Keratinocyte (primary cell): ENCODE data around the gene GIMAP8. TPM values are rescaled to one million over a fixed set of nuclear protein-coding genes. Genes with fewer than 3 reads are reported as not detected.

Experiments used
- DNase-seq: peaks from one replicate; pipeline ENCODE4 v3.0.0-alpha.2; 2011; ENCODE audit warnings: low read depth, missing footprints, low spot score
- FAIRE-seq: peaks from 2 replicates; lab custom pipeline; 2011; peaks lifted over from hg19 to GRCh38; lab: Jason Lieb, UNC
- H2AFZ ChIP-seq: 2 replicates; pipeline ENCODE4 v1.6.0; 2012; ENCODE audit warnings: low read length, control low read depth, inconsistent platforms; ENCODE audit not compliant: control insufficient read depth
- H3K27ac ChIP-seq: 2 replicates; pipeline ENCODE4 v1.5.1; 2011; ENCODE audit warnings: low read length; ENCODE audit not compliant: control insufficient read depth, insufficient read depth
- H3K27me3 ChIP-seq: 3 replicates; pipeline ENCODE4 v1.6.0; 2011; ENCODE audit warnings: low read length; ENCODE audit not compliant: control insufficient read depth, insufficient read depth; ENCODE audit errors: extremely low read depth
- H3K36me3 ChIP-seq, 2 experiments: 2 replicates in 1 of 2; 3 replicates in 1 of 2; pipeline ENCODE4 v1.5.1; 2011; ENCODE audit warnings: low read length in 2 of 2, mild to moderate bottlenecking in 1 of 2; ENCODE audit not compliant: control insufficient read depth in 2 of 2, insufficient read depth in 2 of 2; ENCODE audit errors: extremely low read depth in 1 of 2
- H3K4me1 ChIP-seq: 3 replicates; pipeline ENCODE4 v1.5.1; 2011; ENCODE audit warnings: low read length; ENCODE audit not compliant: control insufficient read depth, insufficient read depth; ENCODE audit errors: extremely low read depth
- H3K4me2 ChIP-seq: 3 replicates; pipeline ENCODE4 v1.6.0; 2011; ENCODE audit warnings: low read depth, low read length; ENCODE audit not compliant: control insufficient read depth, insufficient read depth; ENCODE audit errors: extremely low read depth
- H3K4me3 ChIP-seq, 3 experiments: fragments of 200-600 bp in 1 of 3; sonication (generic) in 1 of 3; 2 replicates in 2 of 3; 3 replicates in 1 of 3; pipeline ENCODE4 v1.5.1; 2011 to 2016; ENCODE audit warnings: low read length in 3 of 3, mild to moderate bottlenecking in 3 of 3, control low read depth in 2 of 3, inconsistent platforms in 1 of 3, low read depth in 1 of 3, mixed read lengths in 1 of 3, mixed run types in 1 of 3, moderate library complexity in 1 of 3; ENCODE audit not compliant: control insufficient read depth in 2 of 3, insufficient read depth in 2 of 3; ENCODE audit errors: extremely low read depth in 1 of 3
- H3K79me2 ChIP-seq: 2 replicates; pipeline ENCODE4 v1.6.0; 2012; ENCODE audit warnings: low read length; ENCODE audit not compliant: control insufficient read depth, insufficient read depth
- H3K9ac ChIP-seq: 3 replicates; pipeline ENCODE4 v1.6.0; 2011; ENCODE audit warnings: low read length; ENCODE audit not compliant: control insufficient read depth, insufficient read depth; ENCODE audit errors: extremely low read depth
- H3K9me1 ChIP-seq: 3 replicates; pipeline ENCODE4 v1.6.0; 2011; ENCODE audit warnings: low read length; ENCODE audit not compliant: control insufficient read depth, insufficient read depth; ENCODE audit errors: extremely low read depth
- H3K9me3 ChIP-seq: 2 replicates; pipeline ENCODE4 v1.5.1; 2012; ENCODE audit warnings: low read depth, low read length; ENCODE audit not compliant: control insufficient read depth
- H4K20me1 ChIP-seq: 3 replicates; pipeline ENCODE4 v1.6.0; 2011; ENCODE audit warnings: low read length; ENCODE audit not compliant: control insufficient read depth, insufficient read depth; ENCODE audit errors: extremely low read depth
- CTCF ChIP-seq, 3 experiments: IDR thresholded peaks in 1 of 3; conservative IDR thresholded peaks in 1 of 3; optimal IDR thresholded peaks in 1 of 3; 2 replicates in 2 of 3; 3 replicates in 1 of 3; pipeline versions ENCODE3 to v1.5.1; 2011; ENCODE audit warnings: low read length in 3 of 3, mild to moderate bottlenecking in 3 of 3, moderate library complexity in 2 of 3, control low read depth in 1 of 3, inconsistent platforms in 1 of 3; ENCODE audit not compliant: insufficient read depth in 2 of 3; ENCODE audit errors: extremely low read depth in 1 of 3
- EZH2 ChIP-seq: IDR thresholded peaks from one replicate; pipeline ENCODE4 v1.6.1; 2012; ENCODE audit warnings: inconsistent platforms, mild to moderate bottlenecking, low read length, moderate library complexity
- dilution Hi-C: fragments of 300-500 bp; cut with MboI; formaldehyde crosslinking; loops from one replicate; pipeline ENCODE4 v1.7.0; 2020; ENCODE audit warnings: low sequenced_read_pairs; ENCODE audit not compliant: extremely low pct_ligation_motif_present
- polyA plus RNA-seq, 5 experiments: library from polyadenylated mRNA; depleted of rRNA in 3 of 5; stranded (reverse) in 3 of 5; stranded (forward) in 1 of 5; unstranded in 1 of 5; fragments of >200 nt; gene quantifications; 1 replicate in 1 of 5; 2 replicates in 3 of 5; 3 replicates in 1 of 5; pipeline versions ENCODE4 v1.2.1 to v1.2.3, GENCODE V29; 2011 to 2012; ENCODE audit warnings: missing spikeins in 2 of 5, low read depth in 1 of 5, low replicate concordance in 1 of 5

The GIMAP8 gene
- polyA plus RNA-seq, 1 donor (not counting 4 experiments of a cell fraction or from before 2014, with no cell fraction given): 0.26 TPM

- dilution Hi-C loops: no loop called here
- no peak for FAIRE-seq
- TF ChIP-seq CTCF (optimal IDR thresholded peaks at IDR 0.05 in 1 of 3, IDR thresholded peaks at IDR 0.05 in 1 of 3, conservative IDR thresholded peaks at IDR 0.05 in 1 of 3; ENCODE audit: extremely low read depth in 1 of 3, insufficient read depth in 2 of 3, low read length in 3 of 3): no peak
- TF ChIP-seq EZH2: no peak
Observed at GRCh38 chr7:150415161-150416153, 35.0 kb upstream of the GIMAP8 start.

GRCh38 chr7:150417239-150417638 lies 33.2 kb upstream of the GIMAP8 start:
- DNase-seq (no peak), FAIRE-seq (no peak)
- Histone ChIP-seq H3K27me3 (no peaks in the 10 kb centered on the region), H3K27ac (no peak overlapping the region), H3K9me3 (no peaks in the 10 kb centered on the region), H3K4me2 (no peak overlapping the region), H3K9me1 (no peaks in the 10 kb centered on the region), H2AFZ (no peak overlapping the region), H3K4me3 (no peak overlapping the region), H3K36me3 (no peaks in the 10 kb centered on the region), H4K20me1 (no peaks in the 10 kb centered on the region), H3K4me1 (no peaks in the 10 kb centered on the region), H3K79me2 (no peaks in the 10 kb centered on the region), H3K9ac (no peak overlapping the region)
- dilution Hi-C loops: no loop called here
- TF ChIP-seq EZH2 (no peak), CTCF (optimal IDR thresholded peaks at IDR 0.05 in 1 of 3, IDR thresholded peaks at IDR 0.05 in 1 of 3, conservative IDR thresholded peaks at IDR 0.05 in 1 of 3; ENCODE audit: extremely low read depth in 1 of 3, insufficient read depth in 2 of 3, low read length in 3 of 3) (no peak)

More at GRCh38 chr7:150415161-150416153, 35.0 kb upstream of the GIMAP8 start:
- Histone ChIP-seq H4K20me1 (no peaks in the 10 kb centered on the region), H3K4me3 (no peak overlapping the region), H3K79me2 (no peaks in the 10 kb centered on the region), H3K9ac (no peak overlapping the region), H3K9me3 (no peaks in the 10 kb centered on the region), H3K4me1 (peaks cover 9% of the 10 kb centered on the region), H3K27me3 (no peaks in the 10 kb centered on the region), H3K27ac (no peak overlapping the region), H3K9me1 (no peaks in the 10 kb centered on the region), H3K4me2 (no peak overlapping the region), H2AFZ (no peak overlapping the region), H3K36me3 (no peaks in the 10 kb centered on the region)
- no peak for DNase-seq
